Gastrocnemius medialis (tissue), 4 donors: ENCODE results near the gene KCNC1.

ENCODE experiments used
- CTCF ChIP-seq, 5 experiments: fragments of 450-650 bp in 3 of 5; fragments of 200-600 bp in 2 of 5; sonication (generic) in 2 of 5; IDR thresholded peaks in 4 of 5; conservative IDR thresholded peaks in 1 of 5; 1 replicate in 4 of 5; 2 replicates in 1 of 5; pipeline ENCODE4 v1.5.1; 2016 to 2019; ENCODE audit warnings: antibody characterized with exemption in 5 of 5, mild to moderate bottlenecking in 3 of 5, moderate library complexity in 3 of 5
- POLR2A ChIP-seq, 2 donors: fragments of 450-650 bp; IDR thresholded peaks; one replicate each; pipeline ENCODE4 v1.6.1; 2017; ENCODE audit warnings: antibody characterized with exemption in 2 of 2, mild to moderate bottlenecking in 2 of 2, moderate library complexity in 2 of 2

DNA sequence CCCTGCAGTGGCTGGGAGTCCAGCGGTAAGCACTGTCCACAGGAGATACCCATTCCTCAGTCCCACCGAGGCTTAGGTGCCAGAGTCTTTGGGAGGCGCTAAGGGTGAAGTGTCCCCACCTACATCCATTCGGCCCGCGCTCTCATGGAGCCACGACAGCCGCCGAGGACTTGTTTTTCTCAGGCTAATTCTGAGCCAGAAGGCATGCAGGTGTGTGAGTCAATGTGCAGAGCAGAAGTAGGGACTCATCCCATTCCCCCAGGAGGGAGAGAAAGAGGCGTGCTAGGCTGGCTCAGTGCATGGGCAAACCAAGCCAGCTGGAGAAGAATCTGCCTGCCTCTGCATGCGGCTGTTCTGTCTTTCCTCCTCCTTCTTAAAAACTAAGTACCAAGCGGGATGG, 46.6 kb downstream of the KCNC1 start:
- TF ChIP-seq CTCF (IDR thresholded peaks at IDR 0.05 in 4 of 5, conservative IDR thresholded peaks at IDR 0.05 in 1 of 5) = no peak
- no peak for TF ChIP-seq POLR2A (IDR thresholded peaks at IDR 0.05)
